NCI-H1694 (cell line): ENCODE measurements around the gene KRT81.
"Not testable (repeated sequence)": the region's sequence is repeated elsewhere in the genome, so short reads cannot be mapped to it uniquely, and the experiment has no call there.

ENCODE experiments used
- DNase-seq: peaks from one replicate; lab custom pipeline; 2025; lab: John Stamatoyannopoulos, UW

The KRT81 gene

GRCh38 chr12:52274521-52275120 lies 16.7 kb downstream of the KRT81 start, which contains the start of gene KRT86:
TSS of gene KRT86 (plus strand) at chr12:52274645. CDS start at chr12:52301917, 27,272 bp downstream.
- no peak for DNase-seq

DNA sequence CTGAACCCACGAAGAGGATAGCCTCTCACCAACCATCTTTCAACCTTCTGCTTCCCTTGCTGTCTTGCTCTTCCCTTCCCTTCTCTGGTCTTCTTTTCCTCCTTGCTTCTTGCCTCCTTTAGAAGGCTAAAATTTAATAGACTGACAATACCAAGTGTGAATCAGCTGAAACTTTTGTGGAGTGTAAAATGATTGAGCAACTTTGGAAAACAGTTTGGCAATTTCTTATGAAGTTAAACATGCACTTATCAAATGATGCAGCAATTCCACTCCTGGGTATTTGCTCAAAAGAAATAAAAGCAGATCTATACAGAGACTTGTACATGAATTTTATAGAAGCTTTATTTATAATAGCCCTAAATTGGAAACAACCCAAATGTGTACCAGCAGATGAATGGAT lies 20.2 kb downstream of the KRT81 start:
- DNase-seq, result no peak

DNA sequence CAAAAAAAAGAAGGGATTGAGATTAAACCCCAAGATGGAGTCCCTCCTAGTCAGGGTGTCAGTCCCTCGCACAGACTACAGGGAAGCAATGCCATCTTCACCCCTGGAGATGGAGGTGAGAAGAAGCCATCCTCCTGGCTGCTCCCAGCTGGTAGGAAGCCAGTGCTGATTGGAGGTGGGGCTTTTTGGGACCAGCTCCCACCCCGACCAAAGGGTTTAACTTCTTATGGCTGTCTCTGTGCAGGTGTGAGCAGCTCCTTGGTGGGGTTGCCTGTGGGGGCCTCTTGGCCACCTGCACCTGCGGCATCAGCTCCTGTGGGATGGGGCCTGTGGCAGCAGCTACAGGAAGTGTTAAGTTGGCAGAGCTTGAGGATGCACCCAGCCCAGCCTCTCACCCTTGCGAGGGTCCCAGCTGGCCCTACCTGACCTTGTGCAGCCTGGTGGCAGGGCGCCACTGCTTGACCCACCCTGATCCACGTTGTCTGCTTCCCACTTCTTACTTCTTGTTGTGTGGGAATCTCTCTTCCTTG lies 20.7 kb downstream of the KRT81 start:
- DNase-seq, result no peak

GRCh38 chr12:52268212-52268611 lies 23.1 kb downstream of the KRT81 start:
- no peak for DNase-seq

GRCh38 chr12:52267699-52268098 lies 23.6 kb downstream of the KRT81 start:
- no peak for DNase-seq

GRCh38 chr12:52267266-52267665 lies 24.1 kb downstream of the KRT81 start:
- DNase-seq, result no peak

DNA sequence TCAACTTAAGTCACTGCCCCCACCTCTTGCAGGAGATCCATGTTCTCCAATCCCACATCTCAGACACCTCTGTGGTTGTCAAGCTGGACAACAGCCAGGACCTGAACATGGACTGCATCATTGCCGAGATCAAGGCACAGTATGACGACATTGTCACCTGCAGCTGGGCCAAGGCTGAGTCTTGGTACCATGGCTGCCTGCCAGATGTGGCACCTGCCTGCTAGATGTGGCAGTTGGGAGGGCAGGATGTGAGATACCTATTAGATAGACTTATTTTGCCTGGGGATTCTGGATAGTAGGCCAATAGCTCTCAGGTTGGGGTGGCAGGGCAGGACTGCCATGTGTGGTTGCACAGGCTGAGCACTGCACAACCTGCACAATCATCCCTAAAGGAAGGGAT lies 24.8 kb downstream of the KRT81 start:
- no peak for DNase-seq

DNA sequence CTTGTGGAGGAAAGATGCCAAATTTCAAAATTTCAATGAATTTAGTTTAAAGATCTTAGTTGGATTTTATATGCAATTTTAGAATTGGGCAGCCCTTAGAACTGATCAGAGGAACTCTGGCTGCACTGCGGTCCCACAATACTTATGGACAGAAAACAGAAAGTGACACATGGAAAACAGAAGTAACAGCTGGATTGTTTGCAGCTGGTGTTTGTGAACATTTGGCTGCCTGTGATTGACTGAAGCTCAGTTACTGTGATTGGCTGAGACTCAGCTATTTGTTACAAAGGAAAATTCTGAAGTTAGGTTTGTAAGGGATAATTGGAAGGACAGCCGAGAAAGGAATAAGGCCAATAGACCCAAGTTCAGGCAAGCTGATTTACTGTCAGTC lies 26.9 kb downstream of the KRT81 start:
- no peak for DNase-seq

GRCh38 chr12:52263761-52264434 lies 27.4 kb downstream of the KRT81 start:
- DNase-seq, result no peak

DNA sequence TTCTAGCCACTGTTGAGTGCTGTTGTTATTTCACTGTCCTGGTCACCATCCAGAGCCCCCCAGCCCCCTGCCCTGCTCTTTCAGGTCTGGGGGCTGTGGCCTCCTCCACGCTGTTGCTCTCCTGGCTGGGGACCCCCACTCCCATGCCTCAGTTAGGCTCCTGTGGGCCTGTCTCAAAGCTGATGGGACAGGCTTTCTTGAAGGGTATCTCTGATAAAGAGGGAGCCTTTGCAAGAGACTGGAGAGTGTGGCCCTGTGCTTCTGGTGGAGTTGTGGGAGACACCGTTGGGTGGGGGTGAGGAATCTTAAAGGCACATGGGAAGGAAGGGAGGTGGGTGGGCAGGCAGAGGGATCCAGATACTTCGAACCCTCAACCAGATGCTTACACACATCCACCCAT lies 29.0 kb downstream of the KRT81 start:
- no peak for DNase-seq

GRCh38 chr12:52261208-52261484 lies 30.2 kb downstream of the KRT81 start:
- no peak for DNase-seq

DNA sequence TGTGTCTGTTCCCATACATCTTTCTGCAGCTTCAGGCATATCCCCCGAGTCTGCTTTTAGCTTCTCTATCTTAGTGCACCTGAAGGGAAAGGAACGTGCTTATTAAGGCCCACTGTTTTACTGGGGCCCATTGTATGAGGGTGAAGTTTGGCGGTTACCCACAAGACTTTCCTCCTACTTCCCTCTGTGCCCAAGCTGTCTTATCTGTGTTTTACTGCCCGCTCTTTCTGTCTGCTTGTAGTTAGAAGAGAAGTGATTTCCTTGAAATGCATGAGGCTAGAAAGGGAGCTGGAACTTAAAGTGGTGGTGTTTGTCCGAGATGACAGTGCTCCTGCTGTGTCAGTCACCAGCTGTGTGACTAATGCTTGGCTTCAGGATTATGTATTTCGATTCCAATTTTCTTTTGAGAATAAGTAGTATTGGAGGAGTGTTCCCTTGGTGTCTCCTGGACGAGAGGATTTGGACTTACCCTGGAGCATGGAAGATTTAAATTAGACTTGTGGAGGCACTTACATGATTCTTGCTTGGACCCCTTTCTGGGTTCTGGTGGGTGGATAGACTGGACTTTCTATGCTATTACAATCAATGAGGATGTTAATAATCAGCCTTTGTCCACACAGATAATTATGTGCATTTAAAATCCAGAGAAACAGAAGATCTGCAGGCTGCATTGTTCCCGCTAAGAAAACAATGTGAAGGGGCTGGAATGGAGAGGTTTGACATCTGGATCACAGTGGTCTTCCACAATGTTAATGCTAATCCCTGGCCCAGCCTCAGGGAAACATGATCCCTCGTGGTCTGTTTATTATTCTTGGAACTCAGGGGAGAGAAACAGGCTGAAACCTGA lies 30.8 kb downstream of the KRT81 start:
- DNase-seq, result no peak

DNA sequence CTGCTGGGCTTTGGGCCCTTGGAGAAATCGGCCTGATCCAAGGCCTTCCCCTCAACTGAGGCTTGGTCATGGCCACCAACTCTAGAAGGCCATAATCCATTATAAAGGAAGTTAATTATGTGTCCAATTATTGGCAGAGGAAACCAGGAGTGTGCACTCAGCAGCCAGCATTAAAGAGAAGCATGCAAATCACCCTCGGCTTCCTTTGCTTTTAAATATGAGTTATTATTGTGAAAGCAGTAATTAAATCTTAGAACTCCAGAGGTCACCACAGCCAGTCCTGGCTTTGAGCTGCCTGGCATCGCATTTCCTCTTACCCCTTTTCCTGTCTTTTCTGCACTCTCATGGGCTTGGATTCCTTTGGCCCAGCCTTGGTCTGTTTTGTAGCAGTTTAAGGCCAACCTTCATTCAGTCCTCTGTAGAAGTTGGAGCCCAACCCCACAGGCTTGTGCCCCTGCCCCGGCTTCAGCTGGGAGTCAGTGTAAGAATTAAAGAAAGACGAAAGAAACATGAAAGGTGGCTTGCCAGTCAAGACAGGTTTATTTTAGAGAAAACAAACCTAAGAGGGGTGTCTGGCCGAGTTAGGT lies 31.6 kb downstream of the KRT81 start:
- no peak for DNase-seq

DNA sequence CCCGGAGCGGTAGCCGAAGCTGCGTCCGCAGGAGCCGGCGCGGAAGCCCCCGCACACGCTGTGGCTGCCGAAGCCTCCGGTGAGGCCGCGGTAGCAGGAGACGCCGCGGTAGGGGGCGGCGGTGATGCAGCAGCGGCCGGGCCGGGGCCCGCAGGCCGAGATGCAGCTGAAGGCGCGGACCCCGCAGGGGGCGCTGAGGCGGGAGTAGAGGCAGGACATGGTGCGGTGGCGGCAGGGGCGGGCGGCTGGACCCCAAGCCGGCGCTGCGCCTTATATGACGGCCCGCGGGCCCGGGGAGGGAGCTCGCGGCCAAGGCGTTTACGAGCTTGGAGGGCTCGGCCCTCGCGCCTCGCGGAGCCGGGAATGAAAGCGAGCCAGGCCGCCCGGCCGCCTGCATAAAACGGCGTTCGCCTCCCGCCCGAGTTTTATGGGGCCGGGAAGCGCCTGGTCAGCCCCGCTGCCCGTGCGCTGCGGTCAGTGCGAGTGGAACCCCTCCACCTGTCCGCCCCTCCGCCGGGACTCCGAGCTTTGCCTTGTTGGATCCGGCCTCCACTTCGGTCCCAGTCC lies 32.9 kb downstream of the KRT81 start:
- DNase-seq, result no peak

DNA sequence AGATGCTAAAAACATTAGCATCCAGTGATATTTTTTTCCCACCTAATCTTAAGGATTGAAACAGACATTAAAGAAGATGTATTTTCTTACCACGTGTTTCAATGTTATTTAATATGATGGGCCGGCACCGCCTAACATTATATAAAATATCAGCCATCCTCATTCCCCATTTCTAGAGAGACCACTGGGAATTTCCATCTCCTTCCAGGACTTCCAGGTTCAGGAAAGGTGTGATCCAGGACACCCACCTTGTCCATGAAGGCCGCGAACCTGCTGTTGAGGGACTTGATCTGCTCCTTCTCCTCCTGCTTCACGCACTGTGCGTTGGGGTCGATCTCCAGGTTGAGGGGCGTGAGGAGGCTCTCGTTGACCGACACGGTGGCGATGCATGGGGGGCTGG lies 33.4 kb downstream of the KRT81 start:
- not testable (repeated sequence) for DNase-seq

GRCh38 chr12:52257074-52257551 lies 34.2 kb downstream of the KRT81 start:
- no peak for DNase-seq

DNA sequence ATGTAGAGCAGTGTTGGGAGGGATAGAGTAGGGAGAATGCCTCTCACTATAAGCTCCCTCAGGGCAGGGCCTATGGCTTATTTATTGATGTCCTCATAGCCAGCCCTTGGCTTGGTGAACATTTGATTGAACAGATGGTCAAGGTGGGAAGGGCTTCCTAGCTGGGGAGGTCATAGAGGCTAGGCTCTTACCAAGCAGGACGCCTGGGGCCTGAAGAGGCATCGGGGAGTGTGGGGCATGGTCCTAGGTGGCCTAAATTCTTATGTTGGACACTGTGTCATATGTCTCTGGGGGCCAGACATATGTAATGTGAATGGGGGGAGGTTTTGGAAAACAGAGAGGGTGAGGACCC lies 34.8 kb downstream of the KRT81 start:
- DNase-seq, result no peak

GRCh38 chr12:52255926-52256583 lies 35.3 kb downstream of the KRT81 start:
- no peak for DNase-seq

- DNase-seq, result no peak
These were observed 36.2 kb downstream of the KRT81 start for GRCh38 chr12:52254965-52255751.

GRCh38 chr12:52254180-52254964 lies 37.0 kb downstream of the KRT81 start:
- DNase-seq, result no peak
